Mononuclear cell (primary cell): ENCODE data around the gene THSD8. TPM values are rescaled to one million over a fixed set of nuclear protein-coding genes. Genes with fewer than 3 reads are reported as not detected.
"Not testable (repeated sequence)": the region's sequence is repeated elsewhere in the genome, so short reads cannot be mapped to it uniquely, and the experiment has no call there.

Experiments
- H3K27me3 ChIP-seq: 2 replicates; pipeline ENCODE4 v1.6.0; 2011; ENCODE audit warnings: low read length, control low read depth; ENCODE audit not compliant: insufficient read depth
- H3K4me1 ChIP-seq: 2 replicates; pipeline ENCODE4 v1.5.1; 2011; ENCODE audit warnings: mild to moderate bottlenecking, low read length, control low read depth; ENCODE audit not compliant: insufficient read depth
- H3K4me3 ChIP-seq: 2 replicates; pipeline ENCODE4 v1.5.1; 2011; ENCODE audit warnings: mild to moderate bottlenecking, low read length, moderate library complexity
- H3K9me3 ChIP-seq: 2 replicates; pipeline ENCODE4 v1.5.1; 2011; ENCODE audit warnings: low read depth, mild to moderate bottlenecking, control low read depth, low read length
- total RNA-seq: library from RNA; depleted of rRNA; stranded (reverse); fragments of >200 nt; gene quantifications from one replicate; pipeline ENCODE4 v1.2.3, GENCODE V29; 2012

Gene THSD8
- total RNA-seq, 1 donor: not detected

DNA sequence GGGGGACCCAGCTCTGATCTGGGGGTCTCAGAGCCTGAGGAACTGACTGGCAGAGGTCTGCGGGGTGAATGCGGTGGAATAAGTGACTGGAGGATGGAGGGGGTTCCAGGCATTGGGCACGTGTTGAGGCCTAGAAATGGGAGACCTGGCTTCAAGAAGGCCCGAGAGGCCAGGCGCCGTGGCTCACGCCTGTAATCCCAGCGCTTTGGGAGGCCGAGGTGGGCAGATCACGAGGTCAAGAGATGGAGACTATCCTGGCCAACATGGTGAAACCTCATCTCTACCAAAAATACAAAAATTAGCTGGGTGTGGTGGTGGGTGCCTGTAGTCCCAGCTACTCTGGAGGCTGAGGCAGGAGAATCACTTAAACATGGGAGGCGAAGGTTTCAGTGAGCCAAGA, 15.9 kb downstream of the THSD8 start:
- not testable (repeated sequence) for H3K4me3 ChIP-seq, H3K27me3 ChIP-seq, H3K4me1 ChIP-seq, H3K9me3 ChIP-seq

DNA sequence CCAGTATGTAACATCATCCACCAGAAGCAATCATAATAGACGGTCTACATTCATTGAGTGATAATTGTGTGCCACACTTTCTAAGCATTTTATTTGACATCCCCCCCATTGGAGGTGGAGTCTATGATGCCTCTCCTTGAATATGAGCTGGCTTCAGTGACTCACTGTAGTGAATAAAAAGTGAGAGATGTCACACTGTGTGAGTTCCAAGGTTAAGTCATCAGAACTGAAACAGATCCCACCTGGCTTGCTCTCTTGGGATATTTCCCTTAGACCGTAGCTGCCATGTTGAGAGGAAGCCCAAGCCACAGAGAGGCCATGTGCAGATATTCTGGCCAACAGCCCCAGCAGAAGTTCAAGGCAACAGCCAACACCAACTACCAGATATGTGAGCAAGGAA, 19.9 kb downstream of the THSD8 start:
- Histone ChIP-seq H3K9me3 (no peaks in the 10 kb centered on the region), H3K4me1 (no peaks in the 10 kb centered on the region), H3K4me3 (no peak overlapping the region), H3K27me3 (peaks cover 9% of the 10 kb centered on the region)

DNA sequence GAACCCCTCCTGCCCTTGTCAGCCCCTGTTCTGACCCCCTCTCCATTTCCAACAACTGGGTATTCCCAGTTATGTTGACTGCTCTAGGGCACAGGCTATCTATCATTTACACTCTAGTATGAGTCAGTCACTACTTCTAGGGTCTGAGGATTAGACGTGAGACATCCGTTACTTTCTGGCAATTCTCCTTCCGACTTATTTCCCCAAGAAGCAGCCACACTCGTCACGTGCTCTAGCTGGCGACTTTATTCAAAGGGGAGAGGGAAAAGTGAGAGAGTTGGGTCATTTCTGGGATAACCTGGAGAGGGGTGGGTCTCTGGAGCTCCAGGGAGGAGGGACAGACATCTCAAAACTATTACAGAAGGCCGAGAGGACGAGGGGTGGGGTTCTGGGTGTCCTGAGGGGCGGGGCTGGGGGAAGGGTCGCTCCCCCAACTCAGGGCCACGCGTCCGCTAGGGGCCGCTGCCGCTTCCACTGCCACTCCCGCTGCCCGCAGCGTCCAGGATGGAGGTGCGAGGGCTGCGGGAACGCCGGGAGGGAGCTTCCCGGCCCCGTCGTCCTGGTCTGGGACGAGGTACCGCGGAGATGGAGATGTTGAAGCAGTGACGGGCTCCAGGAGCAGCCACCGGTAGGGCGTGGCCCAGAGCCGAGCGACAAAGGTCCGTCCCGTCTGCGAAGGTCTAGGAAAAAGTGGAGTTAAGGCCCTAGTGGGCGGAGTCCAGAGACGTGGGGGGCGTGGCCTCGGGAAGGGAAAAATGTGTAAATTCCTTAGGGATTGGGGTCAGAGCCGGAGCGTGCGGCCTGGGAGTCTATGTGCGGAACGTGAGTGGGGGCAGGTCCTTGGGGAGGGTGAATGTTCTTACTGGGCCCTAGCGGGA, 23.6 kb downstream of the THSD8 start:
- Histone ChIP-seq H3K9me3 (no peaks in the 10 kb centered on the region), H3K4me1 (no peaks in the 10 kb centered on the region), H3K4me3 (no peak overlapping the region), H3K27me3 (peaks cover 34% of the 10 kb centered on the region)

DNA sequence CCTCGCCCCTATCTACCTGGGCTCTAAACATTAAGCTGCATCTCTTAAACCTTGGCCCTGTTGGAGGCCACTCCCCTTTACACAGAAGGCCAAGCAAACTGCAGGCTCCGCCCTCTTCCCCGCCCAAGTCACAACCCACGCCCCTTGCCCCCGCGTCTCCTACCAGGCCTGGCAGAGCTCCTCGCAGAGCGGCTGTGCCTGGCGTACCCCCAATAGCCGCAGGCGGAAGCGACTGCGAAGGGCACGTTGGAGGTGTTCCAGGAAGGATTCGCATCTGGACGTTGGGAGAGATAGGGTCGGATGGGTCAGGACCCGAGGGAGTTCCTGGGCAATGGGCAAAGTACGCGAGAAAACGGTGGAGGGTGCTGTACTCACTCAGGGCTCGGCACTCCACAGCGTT, 26.6 kb downstream of the THSD8 start:
- H3K4me1 ChIP-seq: peaks cover 12% of the 10 kb centered on the region
- peaks cover 63% of the 10 kb centered on the region for H3K27me3 ChIP-seq
- H3K9me3 ChIP-seq: no peaks in the 10 kb centered on the region
- no peak overlapping the region for H3K4me3 ChIP-seq

DNA sequence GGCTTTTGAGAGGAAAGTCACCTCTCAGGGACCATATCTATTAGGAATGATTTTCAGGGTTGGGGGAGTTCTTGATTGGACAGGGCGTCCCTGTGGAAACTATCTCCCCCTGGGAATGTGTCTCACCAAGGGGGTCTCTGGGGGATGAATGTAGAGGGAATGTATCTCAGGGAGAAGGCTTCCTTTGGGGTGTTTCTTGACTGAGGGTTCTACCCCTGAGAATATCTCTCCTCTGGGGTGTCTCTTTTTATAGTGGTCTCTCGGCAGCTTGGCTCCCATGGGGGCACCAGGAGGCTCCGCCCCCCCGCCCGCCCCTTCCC, 31.5 kb downstream of the THSD8 start:
- Histone ChIP-seq H3K27me3 (peaks cover 94% of the 10 kb centered on the region), H3K4me1 (peaks cover 21% of the 10 kb centered on the region), H3K4me3 (no peak overlapping the region), H3K9me3 (no peaks in the 10 kb centered on the region)

DNA sequence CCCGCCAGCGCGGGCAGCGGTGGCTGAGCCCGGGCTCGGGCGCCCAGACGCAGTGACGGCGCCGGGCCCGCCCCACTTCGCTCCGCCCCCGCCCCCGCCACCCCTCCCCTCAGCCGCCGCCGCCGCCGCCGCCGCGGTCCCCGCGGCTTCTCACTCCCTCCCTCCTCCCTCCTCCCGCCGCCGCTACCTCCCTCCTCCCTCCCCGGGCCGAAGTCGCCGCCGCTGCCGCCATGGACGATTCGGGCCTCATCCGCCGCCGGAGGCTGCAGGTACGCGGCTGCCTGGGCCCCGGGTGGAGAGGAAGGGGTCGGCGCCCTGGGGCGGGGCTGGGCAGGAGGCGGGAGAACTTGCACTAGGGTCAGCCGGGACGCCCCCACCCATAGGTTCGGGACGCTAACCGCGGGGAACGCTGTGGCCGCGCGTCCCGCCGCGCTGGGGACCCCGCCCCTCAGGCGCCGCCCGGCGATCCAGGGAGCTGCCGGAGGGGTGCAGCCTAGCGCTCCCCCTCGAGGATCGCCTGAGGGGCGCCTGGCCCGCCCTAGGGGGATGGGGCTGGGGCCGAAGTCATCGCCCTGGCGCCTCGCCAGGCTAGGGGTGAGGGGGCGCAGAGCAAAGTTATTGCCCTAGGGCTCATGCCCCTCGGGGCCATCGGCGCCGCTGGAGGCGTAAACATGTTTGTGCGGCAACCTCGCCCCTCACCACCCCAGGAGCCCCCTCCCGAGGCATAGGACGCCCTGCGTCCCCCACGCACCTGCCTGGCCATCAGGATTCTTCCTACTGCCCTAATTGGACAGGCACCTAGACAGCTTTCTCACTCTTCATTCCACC, 32.1 kb downstream of the THSD8 start:
- peaks cover 90% of the 10 kb centered on the region for H3K27me3 ChIP-seq
- H3K4me3 ChIP-seq: no peak overlapping the region
- H3K4me1 ChIP-seq: peaks cover 23% of the 10 kb centered on the region
- no peaks in the 10 kb centered on the region for H3K9me3 ChIP-seq

DNA sequence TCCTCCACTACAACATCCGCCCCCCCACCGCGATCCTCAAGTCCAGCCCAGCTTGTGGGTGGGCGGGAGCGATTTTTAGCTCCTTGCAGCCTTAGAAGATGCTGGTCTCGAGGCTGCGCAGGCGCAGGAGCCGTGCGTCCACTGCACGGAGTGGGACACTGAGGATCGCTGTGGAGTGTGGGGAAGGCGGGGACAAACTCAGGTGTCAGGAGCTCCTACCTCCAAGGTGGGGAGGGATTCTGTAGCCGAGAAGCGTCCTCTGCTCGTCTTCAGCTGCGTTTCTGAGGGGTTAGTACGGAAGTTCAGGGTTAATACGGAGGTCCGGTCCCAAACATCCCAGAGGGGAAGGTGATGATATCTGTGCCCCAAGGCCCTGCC, 32.7 kb downstream of the THSD8 start, which contains the start of gene RTBDN:
Gene RTBDN (minus strand): TSS at position 14 of the 378 bp plus-strand sequence. CDS start 4,600 bp downstream, outside the sequence.
- no peak within 1 kb of the TSS for H3K4me3 ChIP-seq
- no peaks in the 10 kb centered on the region for H3K9me3 ChIP-seq
- H3K27me3 ChIP-seq: peaks cover 90% of the 10 kb centered on the region
- H3K4me1 ChIP-seq: peaks cover 27% of the 10 kb centered on the region

DNA sequence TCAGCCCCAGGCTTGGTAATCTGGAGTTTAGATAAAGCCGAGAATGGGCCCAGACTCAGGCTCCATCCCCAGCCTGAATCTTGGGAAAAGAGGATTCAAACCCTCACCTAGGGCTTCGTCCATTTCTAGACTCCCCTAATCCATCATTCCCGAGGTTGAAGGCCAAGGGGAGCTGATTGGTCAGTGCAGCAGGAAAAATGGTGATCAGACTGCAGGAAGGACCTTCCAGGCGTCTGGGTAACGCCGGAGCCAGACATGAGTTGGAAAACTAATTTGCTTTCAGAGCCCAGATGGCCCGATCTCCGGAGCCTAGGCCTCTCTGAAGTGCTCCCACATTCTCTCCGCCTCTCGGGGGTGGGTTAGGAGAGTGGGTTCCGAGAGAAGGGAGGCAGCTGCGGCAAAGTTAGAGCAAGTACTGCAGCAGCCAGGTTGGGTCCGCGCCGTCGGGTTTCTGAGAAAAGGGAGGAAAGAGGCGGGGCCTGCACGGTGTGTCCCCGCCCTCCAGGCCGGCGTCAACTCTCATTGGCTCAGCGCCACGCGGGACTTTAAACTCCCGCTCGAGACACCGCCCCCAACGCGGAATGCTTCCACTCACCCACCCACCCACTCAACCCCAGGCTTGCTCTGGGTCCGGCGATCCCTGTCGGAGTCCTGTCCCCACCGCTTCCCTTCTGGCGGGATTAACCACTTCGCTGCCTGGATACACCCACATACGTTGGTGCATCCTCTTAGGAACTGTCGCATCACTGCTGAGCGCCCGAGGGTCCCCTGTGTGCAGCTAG, 33.3 kb downstream of the THSD8 start:
- Histone ChIP-seq H3K4me3 (no peak overlapping the region), H3K27me3 (peaks cover 90% of the 10 kb centered on the region)

DNA sequence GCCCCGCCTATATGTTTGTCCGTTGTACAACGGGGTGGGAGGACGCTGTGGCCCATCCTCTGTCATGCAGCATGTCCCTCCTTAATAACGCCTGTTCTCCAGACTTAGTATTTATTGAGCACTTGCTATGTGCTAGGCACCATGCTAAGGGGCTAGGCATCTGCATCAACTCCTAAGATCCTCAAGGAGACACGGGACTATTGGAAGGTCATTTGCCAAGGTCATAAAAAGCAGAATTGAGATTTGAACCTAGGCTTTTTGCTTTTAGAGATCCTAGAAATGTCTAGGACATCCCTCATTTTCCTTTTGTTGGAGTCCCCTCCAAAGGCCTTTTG, 34.6 kb downstream of the THSD8 start:
- peaks cover 90% of the 10 kb centered on the region for H3K27me3 ChIP-seq

More for the DNA sequence above, 33.3 kb downstream of the THSD8 start:
- H3K9me3 ChIP-seq: no peaks in the 10 kb centered on the region
- H3K4me1 ChIP-seq: peaks cover 27% of the 10 kb centered on the region

DNA sequence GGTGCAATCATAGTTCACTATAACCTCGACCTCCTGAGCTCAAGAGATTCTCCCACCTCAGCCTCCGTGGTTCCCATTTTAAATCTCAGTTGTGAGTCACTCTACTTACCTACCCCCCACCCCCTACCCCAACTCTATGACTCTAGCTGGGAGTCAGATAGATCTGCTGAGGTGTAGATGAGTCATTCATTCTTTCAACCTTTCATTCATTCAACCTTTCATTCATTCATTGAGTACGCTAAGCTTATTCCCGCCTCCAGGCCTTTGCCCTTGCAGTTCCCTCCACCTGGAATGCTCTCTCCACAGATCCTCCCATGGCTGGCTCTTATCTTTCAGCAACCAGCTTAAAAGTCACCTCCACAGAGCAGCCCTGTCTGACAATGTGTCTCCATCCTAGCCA, 35.4 kb downstream of the THSD8 start:
- Histone ChIP-seq H3K4me1 (peaks cover 37% of the 10 kb centered on the region), H3K27me3 (peaks cover 90% of the 10 kb centered on the region)

More for the DNA sequence above, 34.6 kb downstream of the THSD8 start:
- no peak overlapping the region for H3K4me3 ChIP-seq
- H3K9me3 ChIP-seq: no peaks in the 10 kb centered on the region
- peaks cover 37% of the 10 kb centered on the region for H3K4me1 ChIP-seq

DNA sequence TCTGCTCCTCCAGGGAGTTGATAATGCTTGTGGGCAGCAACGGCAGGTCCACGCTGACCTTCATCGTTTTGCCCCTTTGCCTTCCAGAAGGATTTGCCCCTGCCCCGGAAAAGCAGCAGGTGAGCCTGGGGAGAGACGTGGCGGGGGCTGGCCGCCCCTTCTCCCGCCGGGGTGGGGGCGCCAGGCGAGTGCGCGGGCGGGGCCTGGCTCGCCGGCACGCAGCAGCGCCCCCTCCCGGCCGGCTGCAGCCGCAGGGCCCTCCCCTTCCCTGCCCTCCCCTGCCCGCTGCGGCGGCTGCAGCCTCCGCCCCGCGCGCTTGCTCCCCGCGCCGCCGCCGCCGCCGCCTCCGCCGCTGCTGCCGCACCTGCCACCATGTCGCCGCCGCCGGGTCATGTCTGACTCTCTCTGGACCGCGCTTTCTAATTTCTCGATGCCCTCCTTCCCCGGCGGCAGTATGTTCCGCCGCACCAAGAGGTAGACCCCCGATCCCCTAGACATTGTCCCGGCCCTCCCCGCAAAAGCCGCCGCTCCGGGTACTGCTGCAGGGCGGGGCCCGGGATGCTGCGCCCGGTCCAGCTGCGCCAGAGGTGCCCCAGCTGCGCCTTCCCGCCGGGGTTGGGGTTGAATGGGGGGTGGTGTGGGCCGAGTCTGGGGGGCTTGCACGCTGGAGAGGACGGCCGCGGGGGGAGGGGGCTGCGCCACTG, 36.5 kb downstream of the THSD8 start, which contains the start of gene MAST1:
Gene MAST1 (plus strand): TSS at position 334 of the 704 bp plus-strand sequence. CDS start 58 bp downstream, at position 392.
- H3K4me1 ChIP-seq: peaks cover 26% of the 10 kb centered on the region
- no peaks in the 10 kb centered on the region for H3K9me3 ChIP-seq
- no peak within 1 kb of the TSS for H3K4me3 ChIP-seq
- peaks cover 86% of the 10 kb centered on the region for H3K27me3 ChIP-seq

More for the DNA sequence above, 35.4 kb downstream of the THSD8 start:
- H3K4me3 ChIP-seq: no peak overlapping the region
- H3K9me3 ChIP-seq: no peaks in the 10 kb centered on the region

DNA sequence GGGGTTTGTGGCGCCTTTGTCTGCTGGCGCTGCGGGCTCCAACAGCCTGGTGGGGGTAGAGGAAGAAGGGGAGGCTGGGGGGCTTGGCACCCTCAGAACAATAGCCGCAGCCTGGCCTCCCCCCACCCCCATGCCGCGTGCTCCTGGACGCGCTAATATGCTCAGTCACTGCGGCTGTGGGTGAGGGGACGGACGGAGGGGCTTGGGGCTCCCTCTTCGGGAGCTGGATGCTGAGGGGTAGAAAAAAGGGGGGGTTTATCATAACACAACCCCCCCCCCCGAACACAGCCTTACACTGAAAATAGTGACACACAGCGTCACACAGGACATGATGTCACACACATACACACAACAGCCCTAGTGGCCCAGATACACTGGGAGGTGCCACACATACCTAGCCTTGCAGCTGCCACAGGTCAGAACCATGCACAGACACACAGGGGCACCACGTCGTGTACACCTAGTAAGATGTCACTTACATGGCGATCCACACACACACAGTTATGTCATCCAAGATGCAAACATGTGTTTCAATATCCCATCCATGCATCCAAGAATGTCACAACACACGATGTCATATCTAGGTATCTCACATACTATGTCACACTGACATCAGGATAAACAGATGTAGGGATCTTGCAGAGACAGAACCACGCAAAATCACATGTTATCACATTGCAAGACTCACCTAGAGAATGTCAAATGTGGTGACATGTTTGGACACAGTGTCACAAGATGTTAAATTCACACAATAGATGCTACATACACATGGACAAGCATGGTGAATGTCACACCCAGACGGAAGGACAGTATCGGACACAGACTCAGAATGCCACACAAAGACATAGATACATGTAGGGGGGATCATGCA, 37.3 kb downstream of the THSD8 start:
- Histone ChIP-seq H3K4me3 (no peak overlapping the region), H3K27me3 (peaks cover 84% of the 10 kb centered on the region), H3K9me3 (no peaks in the 10 kb centered on the region), H3K4me1 (peaks cover 21% of the 10 kb centered on the region)

DNA sequence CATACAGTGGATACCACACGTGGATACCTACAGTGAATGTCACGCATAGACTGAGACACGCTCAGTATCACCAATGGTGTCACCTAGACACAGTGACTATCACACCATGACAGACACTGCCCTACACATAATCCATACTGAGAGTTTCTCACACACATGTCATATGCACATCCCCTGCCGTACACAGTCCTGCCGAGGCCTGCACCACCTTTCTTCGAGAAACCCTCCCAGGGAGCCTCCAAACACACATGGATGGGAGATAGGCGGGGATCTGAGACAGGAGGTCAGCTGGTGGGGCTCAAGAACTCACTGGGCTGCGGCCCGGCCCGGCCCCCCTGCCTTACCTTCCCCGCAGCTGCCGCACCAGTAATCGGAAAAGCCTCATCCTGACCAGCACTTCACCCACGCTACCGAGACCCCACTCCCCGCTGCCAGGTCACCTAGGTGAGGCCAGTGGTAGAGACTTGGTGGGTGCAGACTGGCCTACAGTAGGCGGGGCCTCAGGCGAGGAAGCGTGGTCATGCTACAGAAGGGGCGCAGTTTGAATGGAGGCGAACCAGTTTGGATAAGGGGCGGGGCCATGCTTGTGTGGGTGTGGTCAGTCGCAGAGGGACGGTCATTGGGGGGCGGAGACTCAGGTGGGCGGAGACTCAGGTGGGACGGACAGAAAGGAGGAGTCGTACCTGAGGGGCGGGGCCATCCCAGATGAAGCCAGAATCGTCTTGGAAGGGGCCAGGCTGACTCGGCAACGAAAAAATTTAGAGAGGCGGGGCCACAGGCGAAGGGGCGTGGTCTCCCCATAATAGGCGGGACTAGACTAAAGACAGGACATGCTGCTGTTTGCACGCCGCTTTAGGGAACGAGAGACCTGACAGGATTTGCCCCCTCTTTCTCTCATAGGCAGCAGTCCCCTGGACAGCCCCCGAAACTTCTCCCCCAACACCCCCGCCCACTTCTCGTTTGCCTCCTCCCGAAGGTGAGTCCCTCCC, 38.5 kb downstream of the THSD8 start:
- Histone ChIP-seq H3K9me3 (no peaks in the 10 kb centered on the region), H3K4me1 (peaks cover 16% of the 10 kb centered on the region), H3K27me3 (peaks cover 72% of the 10 kb centered on the region), H3K4me3 (no peak overlapping the region)
